ENCODE measurements around the gene ARHGEF16.
A peak's percentile ranks its signal among the peaks of the same experiment; 100 is the strongest.

ARHGEF16 gene

GRCh38 chr1:3456964-3457909 lies 2.8 kb downstream of the ARHGEF16 start:
- DNase-seq (ENCODE audit: low read depth) = no peak

GRCh38 chr1:3457910-3458883 lies 3.7 kb downstream of the ARHGEF16 start:
- DNase-seq (ENCODE audit: low read depth) = no peak

GRCh38 chr1:3459051-3459908 lies 4.8 kb downstream of the ARHGEF16 start:
- DNase-seq (ENCODE audit: low read depth) = no peak

- no peak for DNase-seq (ENCODE audit: low read depth)
Measured at GRCh38 chr1:3459940-3460671, 5.6 kb downstream of the ARHGEF16 start.

GRCh38 chr1:3460672-3461131 lies 6.2 kb downstream of the ARHGEF16 start:
- peak; percentile 37 for DNase-seq (ENCODE audit: low read depth)

- no peak for DNase-seq (ENCODE audit: low read depth)
Measured at GRCh38 chr1:3461238-3461933, 6.9 kb downstream of the ARHGEF16 start.

GRCh38 chr1:3461934-3462275 lies 7.4 kb downstream of the ARHGEF16 start:
- no peak for DNase-seq (ENCODE audit: low read depth)

- no peak for DNase-seq (ENCODE audit: low read depth)
Measured at GRCh38 chr1:3462356-3463012, 8.0 kb downstream of the ARHGEF16 start.

GRCh38 chr1:3463013-3463385 lies 8.5 kb downstream of the ARHGEF16 start:
- no peak for DNase-seq (ENCODE audit: low read depth)

GRCh38 chr1:3463408-3463863 lies 9.0 kb downstream of the ARHGEF16 start:
- DNase-seq (ENCODE audit: low read depth) = no peak

- no peak for DNase-seq (ENCODE audit: low read depth)
Measured at GRCh38 chr1:3463891-3464648, 9.6 kb downstream of the ARHGEF16 start.

- no peak for DNase-seq (ENCODE audit: low read depth)
Measured at GRCh38 chr1:3464649-3465025, 10.2 kb downstream of the ARHGEF16 start.

GRCh38 chr1:3465091-3465934 lies 10.8 kb downstream of the ARHGEF16 start:
- DNase-seq (ENCODE audit: low read depth) = no peak

- no peak for DNase-seq (ENCODE audit: low read depth)
Measured at GRCh38 chr1:3465935-3466321, 11.5 kb downstream of the ARHGEF16 start.

GRCh38 chr1:3466366-3467075 lies 12.1 kb downstream of the ARHGEF16 start:
- DNase-seq (ENCODE audit: low read depth) = no peak

GRCh38 chr1:3467096-3468036 lies 12.9 kb downstream of the ARHGEF16 start:
- no peak for DNase-seq (ENCODE audit: low read depth)

Data from ELR (cell line).